Tibial nerve (tissue), 3 donors: ENCODE results near the gene KMT2D.

Experiments
- POLR2A ChIP-seq, 2 donors: fragments of 450-650 bp; IDR thresholded peaks; one replicate each; pipeline ENCODE4 v1.6.1; 2017; ENCODE audit warnings: antibody characterized with exemption in 2 of 2, mild to moderate bottlenecking in 2 of 2, moderate library complexity in 2 of 2
- TF ChIP-seq, protein P1 (sequence below), 5 experiments: fragments of 200-600 bp in 3 of 5; fragments of 450-650 bp in 2 of 5; sonication (generic) in 3 of 5; IDR thresholded peaks; one replicate each; pipeline ENCODE4 v1.5.1; 2016 to 2019; ENCODE audit warnings: antibody characterized with exemption in 5 of 5, mild to moderate bottlenecking in 3 of 5, moderate library complexity in 2 of 5

DNA sequence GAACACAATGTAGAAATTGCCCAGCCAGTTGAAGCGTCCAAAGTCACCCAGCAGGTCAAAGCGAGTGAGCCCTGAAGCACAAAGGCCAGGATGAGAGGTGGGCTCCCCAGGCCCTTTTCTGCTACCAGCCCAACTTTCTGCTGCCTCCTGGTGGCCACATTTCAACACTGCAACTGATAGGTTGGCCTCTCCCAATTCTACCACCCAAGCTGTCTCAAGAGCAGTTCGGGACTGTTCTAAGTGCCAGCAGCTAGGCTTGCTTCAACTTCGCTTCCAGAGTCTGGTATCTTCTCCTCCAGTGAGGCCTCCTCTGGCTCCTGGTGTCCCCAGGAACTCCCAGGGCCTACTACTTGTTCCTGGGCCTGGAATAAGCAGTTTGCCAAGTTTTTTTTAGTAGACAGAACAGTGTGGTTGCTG lies 37.4 kb upstream of the KMT2D start:
- TF ChIP-seq, protein P1, sequence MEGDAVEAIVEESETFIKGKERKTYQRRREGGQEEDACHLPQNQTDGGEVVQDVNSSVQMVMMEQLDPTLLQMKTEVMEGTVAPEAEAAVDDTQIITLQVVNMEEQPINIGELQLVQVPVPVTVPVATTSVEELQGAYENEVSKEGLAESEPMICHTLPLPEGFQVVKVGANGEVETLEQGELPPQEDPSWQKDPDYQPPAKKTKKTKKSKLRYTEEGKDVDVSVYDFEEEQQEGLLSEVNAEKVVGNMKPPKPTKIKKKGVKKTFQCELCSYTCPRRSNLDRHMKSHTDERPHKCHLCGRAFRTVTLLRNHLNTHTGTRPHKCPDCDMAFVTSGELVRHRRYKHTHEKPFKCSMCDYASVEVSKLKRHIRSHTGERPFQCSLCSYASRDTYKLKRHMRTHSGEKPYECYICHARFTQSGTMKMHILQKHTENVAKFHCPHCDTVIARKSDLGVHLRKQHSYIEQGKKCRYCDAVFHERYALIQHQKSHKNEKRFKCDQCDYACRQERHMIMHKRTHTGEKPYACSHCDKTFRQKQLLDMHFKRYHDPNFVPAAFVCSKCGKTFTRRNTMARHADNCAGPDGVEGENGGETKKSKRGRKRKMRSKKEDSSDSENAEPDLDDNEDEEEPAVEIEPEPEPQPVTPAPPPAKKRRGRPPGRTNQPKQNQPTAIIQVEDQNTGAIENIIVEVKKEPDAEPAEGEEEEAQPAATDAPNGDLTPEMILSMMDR (IDR thresholded peaks at IDR 0.05) = peak; percentile 77 to 88 (median 80)
- no peak for TF ChIP-seq POLR2A (IDR thresholded peaks at IDR 0.05)
